Neural progenitor cell (in vitro differentiated cells): ENCODE data around the gene BCL7C.

Experiments used
- CTCF ChIP-seq: fragments of 200-600 bp; sonication (generic); IDR thresholded peaks from 2 replicates; pipeline ENCODE4 v1.5.1; 2017; ENCODE audit warnings: antibody characterized with exemption, mild to moderate bottlenecking
- EZH2 ChIP-seq: fragments of 200-600 bp; sonication (generic); IDR thresholded peaks from 2 replicates; pipeline ENCODE4 v1.6.1; 2017; ENCODE audit warnings: antibody characterized with exemption, mild to moderate bottlenecking, moderate library complexity

- TF ChIP-seq CTCF, result no peak
- no peak for TF ChIP-seq EZH2
Measured at GRCh38 chr16:30870904-30871303, 23.0 kb downstream of the BCL7C start.
